Measurements from ENCODE around the gene RCBTB2.

DNA sequence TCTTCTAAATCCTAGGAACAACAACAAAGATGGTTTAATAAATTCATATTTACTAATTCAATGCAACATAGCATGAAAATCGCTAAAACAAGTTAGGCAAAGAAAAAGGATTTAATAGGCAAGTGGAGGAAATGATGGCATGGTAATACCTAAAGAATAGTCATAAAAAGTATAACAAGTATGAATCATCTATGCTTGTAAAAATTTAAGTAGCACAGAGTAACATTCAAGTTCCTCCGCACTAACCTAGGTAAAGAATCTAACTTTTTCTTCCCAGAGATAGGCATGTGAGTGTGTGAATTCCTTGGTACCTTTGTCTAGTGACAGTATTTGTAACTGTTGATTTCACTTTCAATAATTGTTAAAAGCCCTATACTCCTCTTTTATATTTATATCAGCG, 42.6 kb downstream of the RCBTB2 start:
- TF ChIP-seq BHLHE40 (IDR thresholded peaks at IDR 0.05; ENCODE audit: borderline replicate concordance) (no peak), SP1 (IDR thresholded peaks at IDR 0.05) (no peak), LEF1 (IDR thresholded peaks at IDR 0.05; ENCODE audit: borderline replicate concordance) (no peak), NFRKB (IDR thresholded peaks at IDR 0.05) (no peak)

Data from HEK293T (cell line).